T-cell (primary cell): ENCODE data around the gene CGAS. TPM values are rescaled to one million over a fixed set of nuclear protein-coding genes. Genes with fewer than 3 reads are reported as not detected.
A peak's percentile ranks its signal among the peaks of the same experiment; 100 is the strongest.
"Not testable (repeated sequence)": the region's sequence is repeated elsewhere in the genome, so short reads cannot be mapped to it uniquely, and the experiment has no call there.

Experiments
- ATAC-seq, 4 experiments: fragments of 200-7000 bp in 3 of 4; fragments of 150-1000 bp in 1 of 4; cut with Tn5 transposase; replicated peaks in 1 of 4; 1 replicate in 3 of 4; 2 replicates in 1 of 4; pipeline ENCODE4 v1.10.0; 2021; ENCODE audit warnings: moderate library complexity in 3 of 4, mild to moderate bottlenecking in 2 of 4, moderate number of reproducible peaks in 1 of 4
- CTCF ChIA-PET, 2 donors: fragments of 300-600 bp; sonication (Branson Sonifier 250); formaldehyde crosslinking; loops; one replicate each; lab custom pipeline; 2022; ENCODE audit warnings: antibody characterized with exemption in 2 of 2; lab: Charles Lee
- POLR2A ChIA-PET, 2 donors: fragments of 300-600 bp; sonication (Branson Sonifier 250); formaldehyde crosslinking; loops; one replicate each; lab custom pipeline; 2022; ENCODE audit warnings: antibody characterized with exemption in 2 of 2; lab: Charles Lee
- DNase-seq, 35 experiments: peaks; one replicate each; pipeline versions ENCODE4 v3.0.0 to v3.0.0-alpha.2; 2013 to 2023
- H3K27ac ChIP-seq: one replicate; pipeline ENCODE4 v1.5.1; 2013; ENCODE audit warnings: low read length
- H3K27me3 ChIP-seq, 2 experiments: replicated peaks in 1 of 2; 1 replicate in 1 of 2; 2 replicates in 1 of 2; pipeline versions ENCODE4 v1.6.1 to v1.7.0; 2013; ENCODE audit warnings: low read length in 1 of 2, mixed read lengths in 1 of 2; ENCODE audit not compliant: control insufficient read depth in 2 of 2, insufficient read depth in 2 of 2; ENCODE audit errors: extremely low read depth in 1 of 2
- H3K36me3 ChIP-seq, 2 donors: 1 replicate in 1 of 2; 2 replicates in 1 of 2; pipeline versions ENCODE4 v1.6.1 to v1.7.0; 2013; ENCODE audit warnings: low read length in 1 of 2; ENCODE audit not compliant: control insufficient read depth in 2 of 2, insufficient read depth in 1 of 2; ENCODE audit errors: extremely low read depth in 1 of 2
- H3K4me1 ChIP-seq, 2 experiments: 1 replicate in 1 of 2; 2 replicates in 1 of 2; pipeline versions ENCODE4 v1.6.1 to v1.7.0; 2013; ENCODE audit warnings: low read length in 2 of 2, mixed read lengths in 1 of 2; ENCODE audit not compliant: insufficient read depth in 2 of 2, control insufficient read depth in 1 of 2; ENCODE audit errors: extremely low read depth in 1 of 2
- H3K4me3 ChIP-seq, 2 donors: 1 replicate in 1 of 2; 2 replicates in 1 of 2; pipeline versions ENCODE4 v1.5.1 to v1.7.0; 2013; ENCODE audit warnings: mild to moderate bottlenecking in 2 of 2, low read length in 1 of 2, moderate library complexity in 1 of 2; ENCODE audit not compliant: control insufficient read depth in 1 of 2; ENCODE audit errors: extremely low read depth in 1 of 2
- H3K9me3 ChIP-seq: 2 replicates; pipeline ENCODE4 v1.7.0; 2013
- H3K27ac Mint-ChIP-seq, 2 donors: one replicate each; pipeline ENCODE4 v1.8.0; 2020 to 2021; ENCODE audit warnings: mild to moderate bottlenecking in 2 of 2, mixed read lengths in 2 of 2
- H3K27me3 Mint-ChIP-seq, 2 donors: one replicate each; pipeline ENCODE4 v1.8.0; 2021 to 2022; ENCODE audit warnings: mixed read lengths in 2 of 2
- H3K36me3 Mint-ChIP-seq: one replicate; pipeline ENCODE4 v1.8.0; 2021; ENCODE audit warnings: mixed read lengths
- H3K4me1 Mint-ChIP-seq, 3 donors: one replicate each; pipeline ENCODE4 v1.8.0; 2020 to 2022; ENCODE audit warnings: mixed read lengths in 3 of 3, mild to moderate bottlenecking in 1 of 3
- H3K4me3 Mint-ChIP-seq, 3 donors: one replicate each; pipeline ENCODE4 v1.8.0; 2020 to 2022; ENCODE audit warnings: mild to moderate bottlenecking in 3 of 3, mixed read lengths in 3 of 3, moderate library complexity in 3 of 3
- H3K9me3 Mint-ChIP-seq, 3 donors: one replicate each; pipeline ENCODE4 v1.8.0; 2020 to 2022; ENCODE audit warnings: mixed read lengths in 3 of 3
- WGBS: methylation state at CpG from one replicate; pipeline ENCODE4 v1.1.5; 2013; ENCODE audit warnings: missing lambda C conversion rate; ENCODE audit not compliant: insufficient coverage; 5-methylcytosine and 5-hydroxymethylcytosine counted together
- total RNA-seq, 35 experiments: library from RNA in 6 of 35; stranded (reverse) in 6 of 35; fragments of 120-200 nt in 1 of 35; gene quantifications; one replicate each; pipeline versions ENCODE4 v1.2.1 to v1.2.4 and lab custom pipeline; 2013 to 2026

The CGAS gene
- total RNA-seq, 5 donors from 2014 or later (not counting 1 experiment from before 2014, with no cell fraction given), result 6.9 to 14.9 (median 12.8) TPM

GRCh38 chr6:73459474-73459873, 7.4 kb upstream of the CGAS start:
- peak overlapping the region in 1 of 3 donors; percentile 47 for H3K4me3 Mint-ChIP-seq
- DNase-seq, ATAC-seq: not testable (repeated sequence)

GRCh38 chr6:73455865-73456629, 4.0 kb upstream of the CGAS start:
- no peaks in the 10 kb centered on the region for H3K27me3 ChIP-seq
- Mint-ChIP-seq H3K9me3 (no peaks in the 10 kb centered on the region), H3K4me3 (no peak overlapping the region), H3K27me3 (no peaks in the 10 kb centered on the region), H3K4me1 (peaks cover 22 to 37% (median 32%) of the 10 kb centered on the region in 3 donors), H3K36me3 (no peaks in the 10 kb centered on the region), H3K27ac (peak overlapping the region in 1 of 2 donors; percentile 45)
- no peaks in the 10 kb centered on the region for H3K36me3 ChIP-seq
- ChIA-PET POLR2A (no interaction called here), CTCF (interaction anchor here in 1 of 2 donors (0.7 kb wide), 1 partner anchor 17 kb away, joined by 4 read pairs; no protein-coding TSS in a partner anchor)
- H3K27ac ChIP-seq, result no peak overlapping the region
- no peaks in the 10 kb centered on the region for H3K9me3 ChIP-seq
- DNase-seq (no peak), ATAC-seq (no peak)
- no CpG with 5 or more reads among the region's 3 CpGs for WGBS
- H3K4me1 ChIP-seq, result peaks cover 1 to 41% of the 10 kb centered on the region in 2 experiments
- no peak overlapping the region for H3K4me3 ChIP-seq

More at GRCh38 chr6:73459474-73459873, 7.4 kb upstream of the CGAS start:
- Mint-ChIP-seq H3K4me1 (peaks cover 40 to 54% (median 42%) of the 10 kb centered on the region in 3 donors), H3K27ac (peak overlapping the region; percentile 87 to 92)
- H3K9me3 ChIP-seq, H3K27me3 Mint-ChIP-seq, H3K4me3 ChIP-seq, H3K9me3 Mint-ChIP-seq, H3K36me3 Mint-ChIP-seq, POLR2A ChIA-PET, H3K27me3 ChIP-seq, H3K27ac ChIP-seq, H3K36me3 ChIP-seq, CTCF ChIA-PET: not testable (repeated sequence)
- WGBS, result 100% methylated on average over 2 of the region's 7 CpGs
- H3K4me1 ChIP-seq, result peaks cover 2 to 40% of the 10 kb centered on the region in 2 experiments

- H3K4me3 Mint-ChIP-seq, result peak overlapping the region; percentile 85 to 94 (median 93)
- peak in 31 of 35 experiments; percentile 6 to 63 (median 27) for DNase-seq
- under 1% methylated on average over 73 of the region's 79 CpGs for WGBS
- CTCF ChIA-PET, result interaction anchor here (0.8 to 1.8 kb wide), 5 partner anchors 10 to 160 kb away, joined by 3 to 13 read pairs (median 4); partner anchors contain the start of gene MTO1 (in 1 of the 2)
- H3K4me1 Mint-ChIP-seq, result peaks cover 27 to 37% (median 30%) of the 10 kb centered on the region in 3 donors
- H3K4me3 ChIP-seq, result peak overlapping the region; percentile 62 to 83
- POLR2A ChIA-PET, result interaction anchor here (0.6 to 3.2 kb wide), 6 partner anchors 10 to 262 kb away, joined by 3 to 25 read pairs (median 3); partner anchors contain the start of genes MTO1 (in 1 of the 2) and SLC17A5 (in 1 of the 2)
- no peaks in the 10 kb centered on the region for H3K9me3 Mint-ChIP-seq
- no peaks in the 10 kb centered on the region for H3K27me3 ChIP-seq
- no peaks in the 10 kb centered on the region for H3K27me3 Mint-ChIP-seq
- ATAC-seq, result peak; percentile 59 to 73 (median 64)
- no peaks in the 10 kb centered on the region for H3K9me3 ChIP-seq
- peak overlapping the region; percentile 60 for H3K27ac ChIP-seq
- peaks cover 4% of the 10 kb centered on the region for H3K36me3 Mint-ChIP-seq
- peaks cover 6 to 43% of the 10 kb centered on the region in 2 experiments for H3K4me1 ChIP-seq
- H3K36me3 ChIP-seq, result no peaks in the 10 kb centered on the region
- peak overlapping the region; percentile 87 to 88 for H3K27ac Mint-ChIP-seq
Observed at GRCh38 chr6:73451223-73452106, 632 bp downstream of the CGAS start.

GRCh38 chr6:73443555-73443954, 8.5 kb downstream of the CGAS start:
- Mint-ChIP-seq H3K27me3 (no peaks in the 10 kb centered on the region), H3K9me3 (no peaks in the 10 kb centered on the region), H3K27ac (no peak overlapping the region), H3K36me3 (peaks cover 40% of the 10 kb centered on the region), H3K4me3 (no peak overlapping the region), H3K4me1 (peaks cover 7 to 42% (median 28%) of the 10 kb centered on the region in 3 donors)
- Histone ChIP-seq H3K27ac (no peak overlapping the region), H3K4me3 (no peak overlapping the region), H3K27me3 (no peaks in the 10 kb centered on the region), H3K36me3 (peaks cover 4 to 34% of the 10 kb centered on the region in 2 donors), H3K9me3 (no peaks in the 10 kb centered on the region), H3K4me1 (peaks cover 0 to 7% of the 10 kb centered on the region in 2 experiments)
- DNase-seq, result no peak
- ChIA-PET POLR2A (interaction anchor here in 1 of 2 donors (0.8 kb wide), 1 partner anchor 9 kb away, joined by 3 read pairs; no protein-coding TSS in a partner anchor), CTCF (interaction anchor here in 1 of 2 donors (0.5 kb wide), 1 partner anchor 17 kb away, joined by 4 read pairs; no protein-coding TSS in a partner anchor)
- 100% methylated on average over 1 of the region's 3 CpGs for whole genome bisulfite sequencing
- no peak for ATAC-seq

GRCh38 chr6:73435236-73435635, 16.9 kb downstream of the CGAS start:
- POLR2A ChIA-PET, result interaction anchor here in 1 of 2 donors (0.6 kb wide), 1 partner anchor 307 kb away, joined by 3 read pairs; no protein-coding TSS in a partner anchor
- Mint-ChIP-seq H3K36me3 (peaks cover 30% of the 10 kb centered on the region), H3K27me3 (no peaks in the 10 kb centered on the region), H3K27ac (no peak overlapping the region), H3K4me3 (no peak overlapping the region), H3K9me3 (no peaks in the 10 kb centered on the region), H3K4me1 (peaks cover 0 to 14% (median 10%) of the 10 kb centered on the region in 3 donors)
- Histone ChIP-seq H3K4me1 (no peaks in the 10 kb centered on the region), H3K36me3 (peaks cover 0 to 49% of the 10 kb centered on the region in 2 donors), H3K27me3 (no peaks in the 10 kb centered on the region), H3K4me3 (no peak overlapping the region), H3K9me3 (no peaks in the 10 kb centered on the region), H3K27ac (no peak overlapping the region)
- CTCF ChIA-PET, result interaction anchor here in 1 of 2 donors (0.7 kb wide), 1 partner anchor 44 kb away, joined by 3 read pairs; no protein-coding TSS in a partner anchor
- WGBS, result no CpG with 5 or more reads among the region's 3 CpGs
- ATAC-seq (no peak), DNase-seq (no peak)
